ENCODE measurements around the gene GNG14. TPM values are rescaled to one million over a fixed set of nuclear protein-coding genes. Genes with fewer than 3 reads are reported as not detected.

GNG14 gene
- total and polyA plus RNA-seq, 2 donors (not counting 3 experiments of a cell fraction or from before 2014, with no cell fraction given), result not detected

DNA sequence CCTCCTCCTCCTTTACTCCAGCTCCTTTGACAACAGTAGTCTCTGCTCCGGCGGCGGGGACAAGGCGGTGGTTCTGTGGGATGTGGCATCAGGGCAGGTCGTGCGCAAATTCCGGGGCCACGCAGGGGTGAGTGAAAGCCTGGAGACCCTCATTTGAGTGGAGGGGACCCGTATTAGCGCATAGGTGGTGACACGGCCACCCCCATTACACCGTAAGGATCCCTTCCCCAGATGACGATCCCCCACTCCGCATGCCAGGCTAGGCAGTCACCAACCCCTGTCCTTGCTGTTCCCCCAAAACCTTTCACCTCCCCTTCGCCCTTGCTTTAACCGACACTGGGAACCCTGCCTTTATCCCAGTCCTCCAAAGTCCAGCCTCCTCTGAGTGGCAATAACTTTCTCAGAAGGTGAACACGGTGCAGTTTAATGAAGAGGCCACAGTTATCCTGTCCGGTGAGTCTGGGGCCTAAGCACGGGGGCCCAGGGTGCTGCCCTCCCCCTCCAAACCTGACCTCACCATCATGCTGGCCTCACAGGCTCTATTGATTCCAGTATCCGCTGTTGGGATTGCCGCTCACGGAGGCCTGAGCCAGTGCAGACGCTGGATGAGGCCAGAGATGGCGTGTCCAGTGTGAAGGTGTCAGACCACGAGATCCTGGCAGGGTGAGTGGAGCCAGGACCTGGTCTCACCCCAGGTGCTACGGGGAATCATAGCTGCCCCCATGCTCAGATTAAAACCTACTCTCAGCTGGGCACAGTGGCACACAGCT, 17.5 kb upstream of the GNG14 start:
- dilution Hi-C loops (cut with MboI; ENCODE audit: extremely low pct_ligation_motif_present, low sequenced_read_pairs) (no loop called here), intact Hi-C loops (cut with micrococcal nuclease) (loop anchor here (5.0 kb wide), 1 partner anchor 683 kb away; no protein-coding TSS in a partner anchor)
- Histone ChIP-seq H3K4me2 (ENCODE audit: insufficient read depth, low read length) (peak overlapping the region; percentile 78), H3K79me2 (ENCODE audit: control insufficient read depth, insufficient read depth, low read length) (peaks cover 16% of the 10 kb centered on the region), H3K9me1 (replicated peaks; ENCODE audit: control insufficient read depth, extremely low read depth, insufficient read depth, low read length) (no peaks in the 10 kb centered on the region), H3K27ac (ENCODE audit: insufficient read depth, low read depth, low read length) (no peak overlapping the region), H3K4me3 (replicated peaks in 1 of 3; ENCODE audit: insufficient read depth in 1 of 3, low read depth in 1 of 3, low read length in 3 of 3) (peak overlapping the region; percentile 52 to 87 (median 83)), H3K4me1 (ENCODE audit: control insufficient read depth, extremely low read depth, insufficient read depth, low read length) (peaks cover 20% of the 10 kb centered on the region), H2AFZ (ENCODE audit: low read depth, low read length) (no peak overlapping the region), H3K27me3 (ENCODE audit: control insufficient read depth in 2 of 2, insufficient read depth in 2 of 2, low read length in 2 of 2) (no peaks in the 10 kb centered on the region), H3K9me3 (replicated peaks; ENCODE audit: control insufficient read depth, insufficient read depth, low read length) (no peaks in the 10 kb centered on the region), H3K9ac (replicated peaks; ENCODE audit: extremely low read depth, insufficient read depth, low read length) (peak overlapping the region; percentile 90), H4K20me1 (replicated peaks; ENCODE audit: control insufficient read depth, extremely low read depth, insufficient read depth, low read length) (no peaks in the 10 kb centered on the region), H3K36me3 (ENCODE audit: control insufficient read depth in 2 of 2, extremely low read depth in 1 of 2, insufficient read depth in 2 of 2, low read length in 2 of 2) (peaks cover 3 to 16% of the 10 kb centered on the region in 2 experiments)
- CTCF ChIA-PET, result interaction anchor here (1.2 to 2.8 kb wide), 4 partner anchors 30 to 872 kb away, joined by 3 to 20 read pairs (median 10); partner anchors contain the start of gene ZNF491
- FAIRE-seq (no peak), DNase-seq (ENCODE audit: low read depth, low spot score) (no peak)
- POLR2A ChIA-PET, result no interaction called here
- no peak for TF ChIP-seq POLR2AphosphoS5 (IDR thresholded peaks at IDR 0.05; ENCODE audit: insufficient read depth, low read depth, low read length)
- TF ChIP-seq POLR2A (IDR thresholded peaks at IDR 0.05; ENCODE audit: low read depth, low read length), result no peak
- TF ChIP-seq CTCF (IDR thresholded peaks at IDR 0.05; ENCODE audit: extremely low read depth in 1 of 2, insufficient read depth in 1 of 2, low read depth in 1 of 2, low read length in 2 of 2), result no peak
- TF ChIP-seq MAX (IDR thresholded peaks at IDR 0.05; ENCODE audit: insufficient read depth, insufficient read length), result no peak
- TF ChIP-seq JUN (IDR thresholded peaks at IDR 0.05; ENCODE audit: borderline replicate concordance, insufficient read depth, insufficient read length, low read depth), result no peak
- TF ChIP-seq MYC (IDR thresholded peaks at IDR 0.05; ENCODE audit: low read depth, low read length), result no peak
- TF ChIP-seq GATA2 (IDR thresholded peaks at IDR 0.05; ENCODE audit: insufficient read depth, insufficient read length, low read depth, low read length), result no peak
- no peak for TF ChIP-seq EZH2 (IDR thresholded peaks at IDR 0.05; ENCODE audit: borderline replicate concordance, low read depth, low read length, severe bottlenecking)
- TF ChIP-seq FOS (IDR thresholded peaks at IDR 0.05; ENCODE audit: borderline replicate concordance, insufficient read depth, low read length), result no peak
- BruUV-seq (replicated peaks), result no TSS peak

Data from endothelial cell of umbilical vein (primary cell).